Measurements from ENCODE around the gene VAC14. TPM values are rescaled to one million over a fixed set of nuclear protein-coding genes. Genes with fewer than 3 reads are reported as not detected.
A peak's percentile ranks its signal among the peaks of the same experiment; 100 is the strongest.

Gene VAC14
- polyA plus RNA-seq, 2 of the 4 experiments (the other 2 are of a cell fraction) = 25.3 to 27.0 TPM

DNA sequence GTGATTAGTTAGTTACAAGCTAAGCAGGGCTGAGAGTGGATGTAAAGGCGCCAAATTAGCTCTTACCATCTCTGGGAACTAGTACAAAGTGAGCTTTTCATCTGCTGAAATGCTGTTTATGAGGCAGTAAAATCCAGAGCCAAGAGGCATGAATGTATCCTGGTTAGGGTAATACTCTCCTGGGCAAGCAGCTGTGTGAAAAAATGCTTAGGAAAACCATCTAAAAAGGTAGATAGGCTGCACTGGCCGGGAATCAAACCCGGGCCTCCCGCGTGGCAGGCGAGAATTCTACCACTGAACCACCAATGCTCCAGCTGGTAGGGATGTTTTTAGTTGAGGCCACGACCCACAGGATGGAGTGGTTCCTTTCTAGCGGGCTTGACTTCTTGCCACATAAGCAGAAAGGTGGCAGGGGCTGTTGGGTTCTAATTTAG is 23.0 kb downstream of the VAC14 start (continued):
- TF ChIP-seq, protein P1, sequence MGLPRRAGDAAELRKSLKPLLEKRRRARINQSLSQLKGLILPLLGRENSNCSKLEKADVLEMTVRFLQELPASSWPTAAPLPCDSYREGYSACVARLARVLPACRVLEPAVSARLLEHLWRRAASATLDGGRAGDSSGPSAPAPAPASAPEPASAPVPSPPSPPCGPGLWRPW (IDR thresholded peaks at IDR 0.05) = no peak
- TF ChIP-seq POLR2AphosphoS2 (conservative IDR thresholded peaks at IDR 0.05; ENCODE audit: low read length) (no peak), ZNF302 (CRISPR knock-in tag; IDR thresholded peaks at IDR 0.05) (no peak), CEBPB (IDR thresholded peaks at IDR 0.05) (peak in 1 of 2 experiments; percentile 38; a peak in 1 of 4 replicates), HEYL (CRISPR knock-in tag; IDR thresholded peaks at IDR 0.05) (no peak), ZSCAN20 (CRISPR knock-in tag; IDR thresholded peaks at IDR 0.05) (no peak), ZFP36 (IDR thresholded peaks at IDR 0.05; ENCODE audit: borderline replicate concordance, partially characterized antibody) (no peak), EHF (CRISPR knock-in tag; IDR thresholded peaks at IDR 0.05) (no peak), MAFK (IDR thresholded peaks at IDR 0.05; ENCODE audit: partially characterized antibody) (peak; percentile 68), BCL3 (IDR thresholded peaks at IDR 0.05) (no peak)
- TF ChIP-seq, protein P2, sequence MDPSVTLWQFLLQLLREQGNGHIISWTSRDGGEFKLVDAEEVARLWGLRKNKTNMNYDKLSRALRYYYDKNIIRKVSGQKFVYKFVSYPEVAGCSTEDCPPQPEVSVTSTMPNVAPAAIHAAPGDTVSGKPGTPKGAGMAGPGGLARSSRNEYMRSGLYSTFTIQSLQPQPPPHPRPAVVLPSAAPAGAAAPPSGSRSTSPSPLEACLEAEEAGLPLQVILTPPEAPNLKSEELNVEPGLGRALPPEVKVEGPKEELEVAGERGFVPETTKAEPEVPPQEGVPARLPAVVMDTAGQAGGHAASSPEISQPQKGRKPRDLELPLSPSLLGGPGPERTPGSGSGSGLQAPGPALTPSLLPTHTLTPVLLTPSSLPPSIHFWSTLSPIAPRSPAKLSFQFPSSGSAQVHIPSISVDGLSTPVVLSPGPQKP (IDR thresholded peaks at IDR 0.05; ENCODE audit: low read depth, low read length) = no peak

GRCh38 chr16:70777496-70777895 is 23.5 kb downstream of the VAC14 start:
- H3K4me2 ChIP-seq = no peak overlapping the region
- peak in 1 of 2 experiments; percentile 27; a peak in 1 of 6 replicates for ATAC-seq
- H3K27ac ChIP-seq = no peak overlapping the region
- POLR2A ChIA-PET = interaction anchor here (2.0 kb wide), 1 partner anchor 24 kb away, joined by 7 read pairs; no protein-coding TSS in a partner anchor
- no peak overlapping the region for H3K4me3 ChIP-seq
- CTCF ChIA-PET = interaction anchor here (2.1 to 17.5 kb wide), 2 partner anchors 31 to 95 kb away, joined by 7 to 463 read pairs; partner anchors contain the start of gene MTSS2
- FAIRE-seq = no peak
- DNase-seq (ENCODE audit: low read depth in 1 of 2, low spot score in 1 of 2) = no peak
- H3K4me1 ChIP-seq = peaks cover 12% of the 10 kb centered on the region; the same call in 2 of the 3 replicates
- no peaks in the 10 kb centered on the region; the same call in 2 of the 3 replicates for H3K9me3 ChIP-seq
- TF ChIP-seq HOXA7 (CRISPR knock-in tag; IDR thresholded peaks at IDR 0.05) (no peak), JUN (IDR thresholded peaks at IDR 0.05) (no peak), EHMT2 (IDR thresholded peaks at IDR 0.05; ENCODE audit: low read depth) (no peak), KDM5A (IDR thresholded peaks at IDR 0.05) (no peak), FOSL2 (IDR thresholded peaks at IDR 0.05) (no peak), FOSL2 (CRISPR knock-in tag; IDR thresholded peaks at IDR 0.05) (no peak), TP53 (CRISPR knock-in tag; IDR thresholded peaks at IDR 0.05) (no peak), ATOH8 (CRISPR knock-in tag; IDR thresholded peaks at IDR 0.05; ENCODE audit: low read depth) (no peak), POLR2A (IDR thresholded peaks at IDR 0.05; ENCODE audit: low read length) (no peak), CBX8 (IDR thresholded peaks at IDR 0.05) (no peak), CTCF (IDR thresholded peaks at IDR 0.05) (no peak), ZC3H11A (IDR thresholded peaks at IDR 0.05) (no peak), ZNF302 (CRISPR knock-in tag; IDR thresholded peaks at IDR 0.05) (no peak), JUNB (IDR thresholded peaks at IDR 0.05) (no peak), HMGXB4 (CRISPR knock-in tag; IDR thresholded peaks at IDR 0.05; ENCODE audit: borderline replicate concordance) (no peak), USF2 (IDR thresholded peaks at IDR 0.05) (no peak), HDAC2 (IDR thresholded peaks at IDR 0.05) (no peak)
- TF ChIP-seq, protein P3, sequence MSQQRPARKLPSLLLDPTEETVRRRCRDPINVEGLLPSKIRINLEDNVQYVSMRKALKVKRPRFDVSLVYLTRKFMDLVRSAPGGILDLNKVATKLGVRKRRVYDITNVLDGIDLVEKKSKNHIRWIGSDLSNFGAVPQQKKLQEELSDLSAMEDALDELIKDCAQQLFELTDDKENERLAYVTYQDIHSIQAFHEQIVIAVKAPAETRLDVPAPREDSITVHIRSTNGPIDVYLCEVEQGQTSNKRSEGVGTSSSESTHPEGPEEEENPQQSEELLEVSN (IDR thresholded peaks at IDR 0.05; ENCODE audit: borderline replicate concordance, low read depth) = no peak
- TF ChIP-seq, protein P1 (IDR thresholded peaks at IDR 0.05) = no peak
- 93% methylated on average over 9 of the region's 9 CpGs for WGBS (ENCODE audit: missing lambda C conversion rate)

All from A549 (cell line).